Transverse colon (tissue), 3 donors: ENCODE measurements around the gene KLHDC7B.

Experiments
- EP300 ChIP-seq: sonication (generic); formaldehyde crosslinking; IDR thresholded peaks from one replicate; pipeline ENCODE4 v1.6.1; 2017; ENCODE audit warnings: antibody characterized with exemption, low read depth
- POLR2A ChIP-seq: fragments of 450-650 bp; IDR thresholded peaks from one replicate; pipeline ENCODE4 v1.6.1; 2016; ENCODE audit warnings: antibody characterized with exemption, mild to moderate bottlenecking, moderate library complexity
- POLR2AphosphoS5 ChIP-seq, 3 donors: sonication (generic); formaldehyde crosslinking; IDR thresholded peaks; one replicate each; pipeline ENCODE4 v1.6.1; 2016; ENCODE audit warnings: antibody characterized with exemption in 3 of 3

DNA sequence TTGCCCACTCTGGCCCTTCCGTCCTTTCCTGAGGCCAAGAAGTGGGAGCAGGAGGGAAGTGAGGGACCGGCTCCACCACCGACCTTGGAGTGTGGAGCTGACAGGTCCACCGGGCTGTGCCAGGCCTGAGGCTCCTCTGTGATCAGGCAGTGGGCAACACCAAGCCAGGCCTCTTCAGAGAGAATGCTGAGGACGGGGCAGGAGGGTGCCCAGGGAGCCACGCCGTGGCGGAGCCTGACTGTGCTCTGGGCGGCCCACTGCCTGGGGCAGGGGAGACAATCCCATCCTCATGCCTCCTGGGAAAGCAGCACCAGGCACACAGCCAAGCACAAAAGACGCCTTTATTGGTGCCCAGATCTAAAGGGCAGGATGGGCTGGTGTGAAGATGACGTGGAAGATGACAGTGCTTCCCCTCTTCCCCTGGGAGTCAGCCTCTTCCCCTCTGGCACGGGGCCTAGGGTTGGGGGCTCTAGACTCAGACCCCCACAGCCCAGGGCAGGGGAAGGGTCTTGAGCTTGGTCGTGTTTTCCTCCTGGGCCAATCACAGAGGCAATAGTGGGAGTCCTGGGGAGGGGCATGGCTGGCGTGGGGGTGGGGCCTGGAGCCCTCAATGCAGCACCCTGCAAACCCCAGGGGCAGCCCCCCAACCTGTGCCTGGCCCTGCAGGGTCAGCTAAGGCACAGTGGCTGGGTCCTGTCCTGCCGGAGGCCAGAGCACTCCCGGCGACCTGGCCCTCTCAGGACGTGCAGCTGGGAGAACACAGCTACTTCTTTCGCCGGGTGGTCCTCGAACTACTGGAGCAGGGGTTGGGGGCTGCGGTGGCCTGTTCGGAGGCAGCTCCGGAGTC, 42.8 kb upstream of the KLHDC7B start:
- no peak for TF ChIP-seq POLR2AphosphoS5 (IDR thresholded peaks at IDR 0.05)
- no peak for TF ChIP-seq EP300
- TF ChIP-seq POLR2A: no peak
